Measurements from ENCODE around the gene CHCHD3.
"Not testable (repeated sequence)": the region's sequence is repeated elsewhere in the genome, so short reads cannot be mapped to it uniquely, and the experiment has no call there.

The CHCHD3 gene

GRCh38 chr7:133040674-133041073 lies 41.2 kb downstream of the CHCHD3 start:
- H3K4me1 ChIP-seq (ENCODE audit: insufficient read depth, insufficient read length) = peaks cover 2% of the 10 kb centered on the region
- H3K4me3 ChIP-seq (ENCODE audit: insufficient read length, low read depth) = no peak overlapping the region
- DNase-seq (ENCODE audit: low read depth, low spot score) = no peak
- no peaks in the 10 kb centered on the region for H3K9me3 ChIP-seq (ENCODE audit: insufficient read depth, low read length)
- no peaks in the 10 kb centered on the region for H3K27me3 ChIP-seq (ENCODE audit: insufficient read depth, insufficient read length)
- H3K36me3 ChIP-seq (ENCODE audit: insufficient read depth, insufficient read length, low read length) = no peaks in the 10 kb centered on the region
- TF ChIP-seq SUZ12 (IDR thresholded peaks at IDR 0.05; ENCODE audit: extremely low read depth, insufficient read depth, insufficient read length) = no peak
- TF ChIP-seq YY1 (IDR thresholded peaks at IDR 0.05; ENCODE audit: insufficient read depth, insufficient read length) = no peak
- no peak for TF ChIP-seq ZNF274 (IDR thresholded peaks at IDR 0.05; ENCODE audit: low read depth, low read length)
- H3K9ac ChIP-seq (ENCODE audit: insufficient read length, low read depth) = no peak overlapping the region

- Histone ChIP-seq H3K9me3 (ENCODE audit: insufficient read depth, low read length) (no peaks in the 10 kb centered on the region), H3K27me3 (ENCODE audit: insufficient read depth, insufficient read length) (no peaks in the 10 kb centered on the region), H3K36me3 (ENCODE audit: insufficient read depth, insufficient read length, low read length) (no peaks in the 10 kb centered on the region), H3K4me3 (ENCODE audit: insufficient read length, low read depth) (no peak overlapping the region), H3K4me1 (ENCODE audit: insufficient read depth, insufficient read length) (peaks cover 2% of the 10 kb centered on the region), H3K9ac (ENCODE audit: insufficient read length, low read depth) (no peak overlapping the region)
- no peak for TF ChIP-seq SUZ12 (IDR thresholded peaks at IDR 0.05; ENCODE audit: extremely low read depth, insufficient read depth, insufficient read length)
- no peak for TF ChIP-seq YY1 (IDR thresholded peaks at IDR 0.05; ENCODE audit: insufficient read depth, insufficient read length)
- TF ChIP-seq ZNF274 (IDR thresholded peaks at IDR 0.05; ENCODE audit: low read depth, low read length) = no peak
- DNase-seq (ENCODE audit: low read depth, low spot score) = peak; percentile 52
These were observed 41.7 kb downstream of the CHCHD3 start for GRCh38 chr7:133040178-133040577.

- H3K27me3 ChIP-seq (ENCODE audit: insufficient read depth, insufficient read length) = no peaks in the 10 kb centered on the region
- no peak overlapping the region for H3K4me3 ChIP-seq (ENCODE audit: insufficient read length, low read depth)
- H3K36me3 ChIP-seq (ENCODE audit: insufficient read depth, insufficient read length, low read length) = no peaks in the 10 kb centered on the region
- no peak for DNase-seq (ENCODE audit: low read depth, low spot score)
- no peaks in the 10 kb centered on the region for H3K9me3 ChIP-seq (ENCODE audit: insufficient read depth, low read length)
- TF ChIP-seq SUZ12 (IDR thresholded peaks at IDR 0.05; ENCODE audit: extremely low read depth, insufficient read depth, insufficient read length) = no peak
- TF ChIP-seq ZNF274 (IDR thresholded peaks at IDR 0.05; ENCODE audit: low read depth, low read length) = no peak
- no peak for TF ChIP-seq YY1 (IDR thresholded peaks at IDR 0.05; ENCODE audit: insufficient read depth, insufficient read length)
- no peak overlapping the region for H3K9ac ChIP-seq (ENCODE audit: insufficient read length, low read depth)
- peaks cover under 1% of the 10 kb centered on the region for H3K4me1 ChIP-seq (ENCODE audit: insufficient read depth, insufficient read length)
These were observed 42.3 kb downstream of the CHCHD3 start for GRCh38 chr7:133039614-133040013.

- TF ChIP-seq ZNF274 (IDR thresholded peaks at IDR 0.05; ENCODE audit: low read depth, low read length) = no peak
- TF ChIP-seq YY1 (IDR thresholded peaks at IDR 0.05; ENCODE audit: insufficient read depth, insufficient read length) = no peak
- no peak for TF ChIP-seq SUZ12 (IDR thresholded peaks at IDR 0.05; ENCODE audit: extremely low read depth, insufficient read depth, insufficient read length)
- no peak for DNase-seq (ENCODE audit: low read depth, low spot score)
- Histone ChIP-seq H3K4me3 (ENCODE audit: insufficient read length, low read depth) (no peak overlapping the region), H3K4me1 (ENCODE audit: insufficient read depth, insufficient read length) (no peaks in the 10 kb centered on the region), H3K9ac (ENCODE audit: insufficient read length, low read depth) (no peak overlapping the region), H3K27me3 (ENCODE audit: insufficient read depth, insufficient read length) (no peaks in the 10 kb centered on the region), H3K9me3 (ENCODE audit: insufficient read depth, low read length) (no peaks in the 10 kb centered on the region), H3K36me3 (ENCODE audit: insufficient read depth, insufficient read length, low read length) (no peaks in the 10 kb centered on the region)
These were observed 45.6 kb downstream of the CHCHD3 start for GRCh38 chr7:133036289-133036688.

GRCh38 chr7:133035240-133035639 lies 46.6 kb downstream of the CHCHD3 start:
- not testable (repeated sequence) for H3K9ac ChIP-seq (ENCODE audit: insufficient read length, low read depth); DNase-seq (ENCODE audit: low read depth, low spot score); H3K36me3 ChIP-seq (ENCODE audit: insufficient read depth, insufficient read length, low read length); H3K4me1 ChIP-seq (ENCODE audit: insufficient read depth, insufficient read length); H3K27me3 ChIP-seq (ENCODE audit: insufficient read depth, insufficient read length); H3K4me3 ChIP-seq (ENCODE audit: insufficient read length, low read depth); H3K9me3 ChIP-seq (ENCODE audit: insufficient read depth, low read length)

GRCh38 chr7:133030346-133030745 lies 51.5 kb downstream of the CHCHD3 start:
- Histone ChIP-seq H3K27me3 (ENCODE audit: insufficient read depth, insufficient read length) (no peaks in the 10 kb centered on the region), H3K36me3 (ENCODE audit: insufficient read depth, insufficient read length, low read length) (no peaks in the 10 kb centered on the region), H3K9ac (ENCODE audit: insufficient read length, low read depth) (no peak overlapping the region), H3K9me3 (ENCODE audit: insufficient read depth, low read length) (no peaks in the 10 kb centered on the region), H3K4me3 (ENCODE audit: insufficient read length, low read depth) (no peak overlapping the region), H3K4me1 (ENCODE audit: insufficient read depth, insufficient read length) (no peaks in the 10 kb centered on the region)
- no peak for DNase-seq (ENCODE audit: low read depth, low spot score)
- TF ChIP-seq YY1 (IDR thresholded peaks at IDR 0.05; ENCODE audit: insufficient read depth, insufficient read length) (no peak), ZNF274 (IDR thresholded peaks at IDR 0.05; ENCODE audit: low read depth, low read length) (no peak), SUZ12 (IDR thresholded peaks at IDR 0.05; ENCODE audit: extremely low read depth, insufficient read depth, insufficient read length) (no peak)

GRCh38 chr7:133029463-133029862 lies 52.4 kb downstream of the CHCHD3 start:
- DNase-seq (ENCODE audit: low read depth, low spot score) = no peak
- Histone ChIP-seq H3K4me3 (ENCODE audit: insufficient read length, low read depth) (no peak overlapping the region), H3K4me1 (ENCODE audit: insufficient read depth, insufficient read length) (no peaks in the 10 kb centered on the region), H3K9me3 (ENCODE audit: insufficient read depth, low read length) (no peaks in the 10 kb centered on the region), H3K36me3 (ENCODE audit: insufficient read depth, insufficient read length, low read length) (peaks cover 2% of the 10 kb centered on the region), H3K9ac (ENCODE audit: insufficient read length, low read depth) (no peak overlapping the region), H3K27me3 (ENCODE audit: insufficient read depth, insufficient read length) (no peaks in the 10 kb centered on the region)
- TF ChIP-seq ZNF274 (IDR thresholded peaks at IDR 0.05; ENCODE audit: low read depth, low read length) = no peak
- TF ChIP-seq YY1 (IDR thresholded peaks at IDR 0.05; ENCODE audit: insufficient read depth, insufficient read length) = no peak
- no peak for TF ChIP-seq SUZ12 (IDR thresholded peaks at IDR 0.05; ENCODE audit: extremely low read depth, insufficient read depth, insufficient read length)

- Histone ChIP-seq H3K9me3 (ENCODE audit: insufficient read depth, low read length) (no peaks in the 10 kb centered on the region), H3K4me3 (ENCODE audit: insufficient read length, low read depth) (no peak overlapping the region), H3K27me3 (ENCODE audit: insufficient read depth, insufficient read length) (no peaks in the 10 kb centered on the region), H3K4me1 (ENCODE audit: insufficient read depth, insufficient read length) (no peaks in the 10 kb centered on the region), H3K9ac (ENCODE audit: insufficient read length, low read depth) (no peak overlapping the region), H3K36me3 (ENCODE audit: insufficient read depth, insufficient read length, low read length) (peaks cover 2% of the 10 kb centered on the region)
- no peak for TF ChIP-seq YY1 (IDR thresholded peaks at IDR 0.05; ENCODE audit: insufficient read depth, insufficient read length)
- no peak for TF ChIP-seq ZNF274 (IDR thresholded peaks at IDR 0.05; ENCODE audit: low read depth, low read length)
- no peak for TF ChIP-seq SUZ12 (IDR thresholded peaks at IDR 0.05; ENCODE audit: extremely low read depth, insufficient read depth, insufficient read length)
- DNase-seq (ENCODE audit: low read depth, low spot score) = no peak
These were observed 54.5 kb downstream of the CHCHD3 start for GRCh38 chr7:133027397-133027796.

All from NT2/D1 (cell line).